A172 (cell line): ENCODE results near the gene ACOT11. TPM values are rescaled to one million over a fixed set of nuclear protein-coding genes. Genes with fewer than 3 reads are reported as not detected.
"Not testable (repeated sequence)": the region's sequence is repeated elsewhere in the genome, so short reads cannot be mapped to it uniquely, and the experiment has no call there.

ENCODE experiments used
- DNase-seq: peaks from one replicate; pipeline ENCODE4 v3.0.0-alpha.2; 2015; ENCODE audit warnings: low spot score
- total RNA-seq: library from RNA; depleted of rRNA; stranded (reverse); fragments of >200 nt; shearing (Covaris generic); gene quantifications from 2 replicates; pipeline ENCODE4 v1.2.3, GENCODE V29; 2014

The ACOT11 gene
- total RNA-seq, 1 experiment from 2014 or later: 3.0 TPM

- no peak for DNase-seq
Observed at GRCh38 chr1:54608566-54609230, 60.7 kb downstream of the ACOT11 start.

DNA sequence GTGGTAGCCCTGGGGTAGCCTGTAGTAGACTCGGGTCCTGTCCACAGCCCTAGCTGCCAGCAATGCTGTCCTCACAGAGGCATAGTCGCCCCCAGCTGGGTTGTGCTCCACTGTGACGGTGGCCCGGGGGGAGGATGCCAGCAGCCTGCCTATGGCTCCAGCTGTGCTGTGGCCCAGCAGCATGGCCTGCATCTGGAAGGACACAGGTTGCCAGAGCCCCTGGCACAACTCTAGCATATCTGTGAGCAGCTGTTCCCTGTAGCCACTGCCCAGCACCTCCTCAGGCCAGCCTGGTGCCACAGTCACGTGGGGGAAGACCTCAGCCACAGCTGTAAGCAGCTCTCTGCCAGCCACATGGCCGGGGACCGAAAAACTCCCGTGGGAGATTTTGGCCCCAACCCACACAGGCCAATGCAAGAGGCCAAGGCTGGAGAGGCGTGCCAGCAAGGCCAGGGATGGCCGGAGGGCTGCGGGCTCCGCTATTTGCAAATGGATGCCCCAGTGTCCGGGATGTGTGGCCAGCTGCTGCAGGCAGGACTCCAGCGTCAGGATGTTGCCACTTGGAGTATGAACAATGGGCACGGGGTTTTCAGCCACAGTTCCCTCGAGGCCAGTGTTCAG, 61.4 kb downstream of the ACOT11 start:
- DNase-seq: no peak

DNA sequence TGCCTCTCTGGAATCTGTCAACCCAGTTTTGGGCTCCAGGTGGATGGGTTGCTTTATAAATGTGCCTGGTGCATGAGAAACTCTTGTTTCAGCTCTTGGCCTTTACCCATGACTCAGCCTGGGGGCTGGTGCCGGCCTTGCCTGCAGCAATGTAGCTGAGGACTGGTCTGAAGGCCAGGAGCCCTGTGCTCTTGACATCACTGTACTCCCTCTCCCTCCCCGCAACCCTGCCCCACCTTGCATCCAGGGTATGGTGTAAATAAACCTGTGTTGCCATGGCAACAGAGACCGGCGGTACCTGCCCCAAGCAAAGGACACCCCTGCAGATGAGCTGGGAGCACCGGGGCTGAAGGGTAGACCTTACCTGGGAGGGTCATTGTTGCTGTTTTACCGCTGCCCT, 62.0 kb downstream of the ACOT11 start:
- DNase-seq: no peak

GRCh38 chr1:54610601-54611580, 62.9 kb downstream of the ACOT11 start:
- DNase-seq: no peak

- DNase-seq: no peak
Observed at GRCh38 chr1:54611621-54612020, 63.6 kb downstream of the ACOT11 start.

DNA sequence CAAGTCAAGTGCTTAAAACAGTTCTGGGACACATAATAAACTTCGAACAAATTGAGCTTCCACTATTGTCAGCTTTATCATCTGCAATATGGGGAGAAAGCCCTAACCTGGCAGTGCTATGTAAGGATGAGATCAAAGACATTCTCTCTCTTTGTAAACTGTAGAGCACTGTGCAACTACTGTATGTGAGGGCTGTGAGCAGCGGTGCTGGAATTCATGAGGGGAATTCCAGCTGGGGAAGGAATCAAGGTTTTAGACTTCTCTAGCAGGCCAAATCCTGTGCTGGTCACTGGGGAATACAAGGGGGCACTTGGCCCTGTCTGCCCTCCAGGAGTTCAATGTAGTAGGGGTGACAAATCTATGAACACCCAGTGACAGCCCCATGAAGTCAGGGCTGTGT, 66.0 kb downstream of the ACOT11 start:
- DNase-seq: no peak

GRCh38 chr1:54614563-54614962, 66.5 kb downstream of the ACOT11 start:
- no peak for DNase-seq

DNA sequence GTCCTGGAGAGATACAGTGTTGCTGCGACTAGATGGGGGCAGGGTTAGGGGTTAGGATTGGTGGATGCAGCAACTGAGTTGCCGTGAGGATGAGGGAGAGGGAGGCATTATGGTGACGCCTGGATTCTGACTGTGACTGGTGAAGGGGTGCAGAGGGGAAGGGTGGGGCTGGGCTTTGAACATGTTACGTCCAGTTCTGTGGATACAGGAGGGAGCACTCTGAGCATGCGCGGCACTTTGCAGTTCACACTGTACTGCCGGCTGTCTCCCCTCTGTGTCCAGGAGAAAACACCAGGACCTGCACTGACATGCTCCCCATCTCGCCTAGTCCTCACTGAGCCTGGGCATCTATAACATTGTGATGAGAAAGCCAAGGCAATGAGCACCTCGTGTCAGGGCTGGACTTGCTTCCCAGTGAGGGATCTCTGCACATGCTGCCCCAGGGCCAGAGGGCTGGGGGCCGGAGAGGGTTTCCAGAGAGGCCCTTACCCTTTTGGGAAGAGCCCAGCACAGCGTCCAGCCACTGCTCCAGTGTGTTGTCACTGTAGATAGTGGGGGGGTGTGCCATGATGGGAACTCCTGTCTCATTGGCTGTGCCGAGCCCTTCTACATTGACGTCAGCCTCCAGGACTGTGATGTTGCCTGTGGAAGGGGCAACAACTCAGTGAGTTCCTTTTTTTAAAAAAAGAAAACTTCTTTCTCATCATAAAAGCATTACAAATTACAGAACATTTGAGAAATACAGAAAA, 67.7 kb downstream of the ACOT11 start:
- no peak for DNase-seq

DNA sequence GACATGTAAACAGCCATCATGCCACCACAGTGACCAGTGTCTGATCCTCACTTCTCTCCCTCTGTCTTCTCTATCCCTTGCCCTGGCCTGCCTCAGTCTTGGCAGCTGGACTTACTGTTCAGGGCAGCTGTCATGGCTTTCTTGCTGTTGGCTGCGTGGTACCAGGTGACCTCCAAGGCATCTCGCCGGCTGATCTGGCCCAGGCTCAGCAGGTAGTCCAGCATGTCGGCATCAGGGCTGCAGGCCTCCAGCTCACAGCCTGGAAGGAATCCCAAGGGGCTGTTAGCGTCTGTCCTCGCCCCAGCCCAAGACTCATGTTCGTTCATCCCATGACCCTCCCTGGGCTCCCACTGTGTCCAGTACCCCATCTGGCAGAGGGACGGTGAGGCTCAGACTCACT, 71.7 kb downstream of the ACOT11 start:
- DNase-seq: no peak

DNA sequence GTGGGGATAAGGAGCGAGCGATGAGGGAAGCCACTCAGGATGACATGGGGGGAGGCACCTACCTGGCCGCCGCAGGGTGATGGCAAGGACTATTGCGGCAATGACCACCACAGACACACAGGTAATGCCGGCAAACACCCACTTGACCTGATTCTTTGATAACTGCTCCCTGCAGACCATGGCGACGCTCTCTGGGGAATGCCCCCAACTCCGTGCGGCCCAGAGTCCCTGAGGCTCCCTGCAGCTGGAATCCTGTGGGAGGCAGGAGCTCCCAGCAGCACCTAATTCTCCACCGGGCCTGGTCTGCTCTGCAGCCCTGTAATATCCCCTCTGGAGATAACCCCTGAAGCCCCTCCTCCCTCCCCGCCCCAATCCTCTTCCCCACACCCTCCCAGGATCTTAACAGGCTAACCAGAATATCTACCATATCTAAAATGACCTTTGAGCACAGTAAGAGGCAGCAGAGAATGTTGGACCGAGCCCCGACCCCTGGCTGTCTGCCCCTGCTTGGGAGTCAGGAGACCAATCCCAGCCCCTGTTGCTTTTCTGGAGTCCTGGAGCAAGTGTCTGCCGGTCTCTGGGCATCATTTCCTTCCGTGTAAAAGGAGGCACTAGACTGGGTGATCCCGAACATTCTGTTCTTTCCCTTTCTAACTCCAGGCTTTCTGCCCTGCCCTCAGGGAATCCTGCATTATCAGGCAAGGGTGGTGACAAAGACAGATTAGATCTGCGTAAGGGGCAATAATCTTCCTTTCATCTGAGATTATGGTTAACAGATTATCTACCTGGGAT, 75.4 kb downstream of the ACOT11 start, which contains the start of gene FAM151A:
Gene FAM151A (minus strand): TSS at position 310 of the 792 bp plus-strand sequence. CDS start 130 bp downstream, at position 180.
- no peak for DNase-seq

DNA sequence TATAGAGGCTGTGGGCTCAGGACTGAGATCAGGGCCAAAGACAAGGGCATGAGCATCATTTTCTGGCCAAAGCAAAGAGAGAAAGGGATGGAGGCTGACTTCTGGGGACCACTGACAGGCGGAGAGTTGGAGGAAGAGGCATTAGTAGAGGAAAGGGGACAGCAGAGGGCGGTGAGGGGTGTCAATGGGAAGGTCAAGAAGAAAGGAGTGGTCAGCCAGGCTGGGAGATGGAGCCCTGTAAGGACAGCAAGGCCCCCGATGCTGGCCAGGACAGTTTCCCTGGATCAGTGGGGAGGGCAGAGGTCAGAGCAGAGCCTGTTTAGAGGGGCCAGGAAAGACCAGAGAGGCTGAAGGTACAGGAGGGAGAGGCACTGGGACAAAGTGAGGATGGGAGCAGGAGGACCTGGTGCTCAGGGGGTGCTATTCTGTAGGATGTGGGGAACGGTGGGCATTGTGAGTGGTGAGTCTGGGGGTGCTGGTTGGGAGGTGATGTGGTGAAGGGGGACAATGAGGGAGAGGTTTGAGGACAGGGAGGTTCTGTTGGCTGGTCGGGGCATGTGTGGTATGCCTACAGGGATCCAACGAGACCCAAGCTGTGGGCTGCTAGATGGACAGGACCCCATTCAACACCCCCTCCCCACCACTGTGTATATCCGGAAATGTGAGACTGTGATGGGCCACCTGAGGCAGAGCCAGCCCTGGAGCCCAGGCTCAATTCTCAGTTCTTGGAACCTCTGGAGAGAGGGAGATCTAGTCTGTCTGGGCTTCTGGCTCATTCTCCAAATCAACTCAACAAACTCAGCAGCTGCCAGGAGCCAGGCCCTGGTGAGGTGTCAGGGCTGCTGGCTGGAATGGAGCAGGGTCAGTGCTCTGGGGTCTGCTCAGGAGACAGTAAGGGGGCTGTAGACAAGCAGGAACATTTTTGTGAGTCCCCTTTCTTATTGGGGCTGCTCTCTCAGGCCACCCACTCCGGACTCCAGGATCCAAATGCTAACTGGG, 76.7 kb downstream of the ACOT11 start:
- DNase-seq: no peak

DNA sequence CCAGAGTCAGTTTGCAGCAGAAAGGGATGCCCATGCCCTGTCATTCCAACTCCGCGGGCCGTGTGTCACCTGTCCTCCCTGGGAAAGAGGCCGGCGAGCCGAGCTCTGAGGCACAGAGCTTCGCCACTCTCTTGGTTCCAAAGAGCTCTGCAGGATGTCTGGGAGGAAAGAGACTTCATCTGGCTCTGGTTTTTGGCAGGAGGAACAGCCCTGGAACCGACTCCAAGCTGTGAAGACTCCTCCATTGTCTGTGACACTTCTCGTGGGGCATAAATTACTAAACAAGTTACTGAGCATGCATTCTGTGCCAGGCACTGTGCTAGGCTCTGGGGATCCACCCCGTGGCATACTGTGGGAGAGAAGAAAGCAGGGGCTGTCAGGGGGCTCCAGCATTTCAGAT, 79.2 kb downstream of the ACOT11 start:
- DNase-seq: no peak

GRCh38 chr1:54635804-54636203, 87.8 kb downstream of the ACOT11 start:
- not testable (repeated sequence) for DNase-seq

- not testable (repeated sequence) for DNase-seq
Observed at GRCh38 chr1:54636461-54637446, 88.7 kb downstream of the ACOT11 start.

GRCh38 chr1:54640361-54640760, 92.3 kb downstream of the ACOT11 start:
- no peak for DNase-seq

GRCh38 chr1:54640863-54641836, 93.1 kb downstream of the ACOT11 start, which contains the start of gene MROH7:
Gene MROH7, plus strand, starts transcription at chr1:54641786. Its CDS starts 11,141 bp downstream, at chr1:54652927.
- no peak for DNase-seq

GRCh38 chr1:54643736-54644135, 95.7 kb downstream of the ACOT11 start:
- DNase-seq: no peak
